DOHH2 (cell line): Measurements from ENCODE around the gene RALA.

Experiments used
- EZH2phosphoT487 ChIP-seq: fragments of 200-600 bp; sonication (generic); IDR thresholded peaks from 2 replicates; pipeline ENCODE4 v1.6.1; 2017; ENCODE audit warnings: borderline replicate concordance, mild to moderate bottlenecking, antibody characterized with exemption, low read length, moderate library complexity, mixed read lengths
- TF ChIP-seq, protein P1 (sequence below): fragments of 200-600 bp; sonication (generic); IDR thresholded peaks from one replicate; pipeline ENCODE4 v1.5.1; 2014; ENCODE audit warnings: antibody characterized with exemption, mild to moderate bottlenecking, low read depth, low read length; ENCODE audit not compliant: poor library complexity, severe bottlenecking

DNA sequence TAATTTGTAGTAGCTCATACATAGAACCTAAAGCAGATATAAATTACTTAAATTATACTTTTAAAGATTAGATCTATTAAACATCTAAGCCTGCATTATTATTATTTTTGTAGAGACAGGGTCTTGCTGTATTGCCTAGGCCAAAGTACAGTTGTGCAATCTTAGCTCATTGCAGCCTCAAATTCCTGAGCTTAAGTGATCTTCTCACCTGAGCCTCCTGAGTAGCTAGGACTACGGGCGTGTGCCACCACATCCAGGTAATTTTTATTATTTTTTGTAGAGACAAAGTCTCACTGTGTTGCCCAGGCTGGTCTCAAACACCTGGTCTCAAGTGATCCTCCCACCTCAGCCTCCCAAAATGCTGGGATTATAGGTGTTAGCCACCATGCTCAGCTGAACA is 46.7 kb downstream of the RALA start:
- no peak for TF ChIP-seq EZH2phosphoT487
- TF ChIP-seq, protein P1, sequence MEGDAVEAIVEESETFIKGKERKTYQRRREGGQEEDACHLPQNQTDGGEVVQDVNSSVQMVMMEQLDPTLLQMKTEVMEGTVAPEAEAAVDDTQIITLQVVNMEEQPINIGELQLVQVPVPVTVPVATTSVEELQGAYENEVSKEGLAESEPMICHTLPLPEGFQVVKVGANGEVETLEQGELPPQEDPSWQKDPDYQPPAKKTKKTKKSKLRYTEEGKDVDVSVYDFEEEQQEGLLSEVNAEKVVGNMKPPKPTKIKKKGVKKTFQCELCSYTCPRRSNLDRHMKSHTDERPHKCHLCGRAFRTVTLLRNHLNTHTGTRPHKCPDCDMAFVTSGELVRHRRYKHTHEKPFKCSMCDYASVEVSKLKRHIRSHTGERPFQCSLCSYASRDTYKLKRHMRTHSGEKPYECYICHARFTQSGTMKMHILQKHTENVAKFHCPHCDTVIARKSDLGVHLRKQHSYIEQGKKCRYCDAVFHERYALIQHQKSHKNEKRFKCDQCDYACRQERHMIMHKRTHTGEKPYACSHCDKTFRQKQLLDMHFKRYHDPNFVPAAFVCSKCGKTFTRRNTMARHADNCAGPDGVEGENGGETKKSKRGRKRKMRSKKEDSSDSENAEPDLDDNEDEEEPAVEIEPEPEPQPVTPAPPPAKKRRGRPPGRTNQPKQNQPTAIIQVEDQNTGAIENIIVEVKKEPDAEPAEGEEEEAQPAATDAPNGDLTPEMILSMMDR = no peak
